Measurements from ENCODE around the gene UBD.

UBD gene

DNA sequence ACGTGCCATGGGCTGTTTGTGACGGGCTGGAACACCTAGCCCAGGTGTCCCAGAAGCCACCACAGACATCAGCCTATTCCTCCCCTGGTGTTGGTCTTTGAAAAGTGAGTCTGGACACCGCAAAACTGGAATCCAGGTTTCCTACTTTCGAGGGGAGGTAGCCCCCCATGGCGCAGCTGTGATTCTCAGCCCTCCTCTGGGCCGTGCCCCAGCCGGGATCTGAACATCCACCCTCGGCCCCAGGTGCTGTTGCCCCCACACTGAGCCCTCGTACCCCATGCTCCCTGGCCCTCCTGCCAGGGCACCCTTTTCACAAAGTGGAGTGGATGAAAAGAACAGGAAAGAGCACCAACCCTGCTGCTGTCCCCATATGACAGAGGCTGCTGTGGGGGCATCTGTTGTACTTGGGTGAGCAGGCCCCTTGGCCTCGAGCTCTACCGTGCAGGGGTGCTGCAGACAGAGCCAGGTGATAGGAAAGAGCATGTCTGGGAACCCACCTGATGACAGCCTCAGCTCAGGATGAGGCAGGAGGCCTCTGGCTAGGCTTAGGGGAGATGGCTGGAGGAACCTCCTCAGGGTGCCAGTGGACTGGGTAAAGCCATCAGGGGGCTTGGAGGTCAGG, 53.0 kb downstream of the UBD start:
- TF ChIP-seq TOX (CRISPR knock-in tag; IDR thresholded peaks at IDR 0.05; ENCODE audit: borderline replicate concordance) (no peak), TCF4 (CRISPR knock-in tag; IDR thresholded peaks at IDR 0.05; ENCODE audit: borderline replicate concordance) (no peak), ZNF565 (CRISPR knock-in tag; conservative IDR thresholded peaks at IDR 0.05; ENCODE audit: low read depth) (no peak), PPARA (CRISPR knock-in tag; IDR thresholded peaks at IDR 0.05; ENCODE audit: borderline replicate concordance) (no peak), ARNTL (CRISPR knock-in tag; IDR thresholded peaks at IDR 0.05; ENCODE audit: borderline replicate concordance, low read depth) (no peak), ZFP30 (CRISPR knock-in tag; IDR thresholded peaks at IDR 0.05) (no peak), ZNF8 (CRISPR knock-in tag; IDR thresholded peaks at IDR 0.05) (no peak), ISL1 (CRISPR knock-in tag; IDR thresholded peaks at IDR 0.05) (no peak), BACH2 (CRISPR knock-in tag; IDR thresholded peaks at IDR 0.05; ENCODE audit: borderline replicate concordance) (no peak), SNAI2 (CRISPR knock-in tag; IDR thresholded peaks at IDR 0.05) (no peak), OSR1 (CRISPR knock-in tag; IDR thresholded peaks at IDR 0.05) (no peak), ZFP3 (CRISPR knock-in tag; IDR thresholded peaks at IDR 0.05) (no peak), ZC3H10 (CRISPR knock-in tag; IDR thresholded peaks at IDR 0.05) (no peak), CSDC2 (CRISPR knock-in tag; IDR thresholded peaks at IDR 0.05) (no peak)
- TF ChIP-seq, protein P1, sequence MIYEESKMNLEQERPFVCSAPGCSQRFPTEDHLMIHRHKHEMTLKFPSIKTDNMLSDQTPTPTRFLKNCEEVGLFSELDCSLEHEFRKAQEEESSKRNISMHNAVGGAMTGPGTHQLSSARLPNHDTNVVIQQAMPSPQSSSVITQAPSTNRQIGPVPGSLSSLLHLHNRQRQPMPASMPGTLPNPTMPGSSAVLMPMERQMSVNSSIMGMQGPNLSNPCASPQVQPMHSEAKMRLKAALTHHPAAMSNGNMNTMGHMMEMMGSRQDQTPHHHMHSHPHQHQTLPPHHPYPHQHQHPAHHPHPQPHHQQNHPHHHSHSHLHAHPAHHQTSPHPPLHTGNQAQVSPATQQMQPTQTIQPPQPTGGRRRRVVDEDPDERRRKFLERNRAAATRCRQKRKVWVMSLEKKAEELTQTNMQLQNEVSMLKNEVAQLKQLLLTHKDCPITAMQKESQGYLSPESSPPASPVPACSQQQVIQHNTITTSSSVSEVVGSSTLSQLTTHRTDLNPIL (CRISPR knock-in tag; IDR thresholded peaks at IDR 0.05; ENCODE audit: low read depth), result no peak
- TF ChIP-seq, protein P2, sequence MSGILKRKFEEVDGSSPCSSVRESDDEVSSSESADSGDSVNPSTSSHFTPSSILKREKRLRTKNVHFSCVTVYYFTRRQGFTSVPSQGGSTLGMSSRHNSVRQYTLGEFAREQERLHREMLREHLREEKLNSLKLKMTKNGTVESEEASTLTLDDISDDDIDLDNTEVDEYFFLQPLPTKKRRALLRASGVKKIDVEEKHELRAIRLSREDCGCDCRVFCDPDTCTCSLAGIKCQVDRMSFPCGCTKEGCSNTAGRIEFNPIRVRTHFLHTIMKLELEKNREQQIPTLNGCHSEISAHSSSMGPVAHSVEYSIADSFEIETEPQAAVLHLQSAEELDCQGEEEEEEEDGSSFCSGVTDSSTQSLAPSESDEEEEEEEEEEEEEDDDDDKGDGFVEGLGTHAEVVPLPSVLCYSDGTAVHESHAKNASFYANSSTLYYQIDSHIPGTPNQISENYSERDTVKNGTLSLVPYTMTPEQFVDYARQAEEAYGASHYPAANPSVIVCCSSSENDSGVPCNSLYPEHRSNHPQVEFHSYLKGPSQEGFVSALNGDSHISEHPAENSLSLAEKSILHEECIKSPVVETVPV (CRISPR knock-in tag; IDR thresholded peaks at IDR 0.05), result no peak
- TF ChIP-seq, protein P3, sequence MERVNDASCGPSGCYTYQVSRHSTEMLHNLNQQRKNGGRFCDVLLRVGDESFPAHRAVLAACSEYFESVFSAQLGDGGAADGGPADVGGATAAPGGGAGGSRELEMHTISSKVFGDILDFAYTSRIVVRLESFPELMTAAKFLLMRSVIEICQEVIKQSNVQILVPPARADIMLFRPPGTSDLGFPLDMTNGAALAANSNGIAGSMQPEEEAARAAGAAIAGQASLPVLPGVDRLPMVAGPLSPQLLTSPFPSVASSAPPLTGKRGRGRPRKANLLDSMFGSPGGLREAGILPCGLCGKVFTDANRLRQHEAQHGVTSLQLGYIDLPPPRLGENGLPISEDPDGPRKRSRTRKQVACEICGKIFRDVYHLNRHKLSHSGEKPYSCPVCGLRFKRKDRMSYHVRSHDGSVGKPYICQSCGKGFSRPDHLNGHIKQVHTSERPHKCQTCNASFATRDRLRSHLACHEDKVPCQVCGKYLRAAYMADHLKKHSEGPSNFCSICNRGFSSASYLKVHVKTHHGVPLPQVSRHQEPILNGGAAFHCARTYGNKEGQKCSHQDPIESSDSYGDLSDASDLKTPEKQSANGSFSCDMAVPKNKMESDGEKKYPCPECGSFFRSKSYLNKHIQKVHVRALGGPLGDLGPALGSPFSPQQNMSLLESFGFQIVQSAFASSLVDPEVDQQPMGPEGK (CRISPR knock-in tag; IDR thresholded peaks at IDR 0.05; ENCODE audit: borderline replicate concordance), result no peak
- TF ChIP-seq, protein P4, sequence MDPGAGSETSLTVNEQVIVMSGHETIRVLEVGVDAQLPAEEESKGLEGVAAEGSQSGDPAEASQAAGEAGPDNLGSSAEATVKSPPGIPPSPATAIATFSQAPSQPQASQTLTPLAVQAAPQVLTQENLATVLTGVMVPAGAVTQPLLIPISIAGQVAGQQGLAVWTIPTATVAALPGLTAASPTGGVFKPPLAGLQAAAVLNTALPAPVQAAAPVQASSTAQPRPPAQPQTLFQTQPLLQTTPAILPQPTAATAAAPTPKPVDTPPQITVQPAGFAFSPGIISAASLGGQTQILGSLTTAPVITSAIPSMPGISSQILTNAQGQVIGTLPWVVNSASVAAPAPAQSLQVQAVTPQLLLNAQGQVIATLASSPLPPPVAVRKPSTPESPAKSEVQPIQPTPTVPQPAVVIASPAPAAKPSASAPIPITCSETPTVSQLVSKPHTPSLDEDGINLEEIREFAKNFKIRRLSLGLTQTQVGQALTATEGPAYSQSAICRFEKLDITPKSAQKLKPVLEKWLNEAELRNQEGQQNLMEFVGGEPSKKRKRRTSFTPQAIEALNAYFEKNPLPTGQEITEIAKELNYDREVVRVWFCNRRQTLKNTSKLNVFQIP (CRISPR knock-in tag; IDR thresholded peaks at IDR 0.05; ENCODE audit: borderline replicate concordance, low read depth), result no peak
- ATAC-seq, result no peak

DNA sequence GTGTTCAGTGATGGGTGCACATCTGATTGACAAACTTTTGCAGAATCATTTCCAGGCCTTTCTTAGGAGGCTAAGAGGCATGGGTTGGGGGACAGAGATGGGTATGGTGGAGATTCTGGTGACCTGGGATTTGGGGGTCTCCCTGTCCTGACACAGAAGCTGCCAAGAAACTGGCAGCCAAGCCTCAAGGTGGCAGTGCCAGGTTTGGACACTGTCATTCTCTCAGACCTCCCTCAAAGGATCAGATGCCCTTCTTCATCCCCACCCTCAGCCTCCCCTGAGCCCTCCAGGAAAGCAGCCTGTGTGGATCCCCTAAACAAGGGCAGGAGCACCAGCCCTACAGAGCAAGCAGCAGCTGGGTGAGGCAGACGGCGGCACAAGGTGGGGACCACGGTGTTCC, 53.7 kb downstream of the UBD start:
- TF ChIP-seq SNAI2 (CRISPR knock-in tag; IDR thresholded peaks at IDR 0.05), result no peak
- no peak for TF ChIP-seq ZFP30 (CRISPR knock-in tag; IDR thresholded peaks at IDR 0.05)
- no peak for ATAC-seq

Measured in SK-N-SH treated with all-trans-retinoic acid at 6 μM for 48 hours (cell line).